CD4-positive, alpha-beta T cell treated with Interleukin-2 at 100 ng/mL for 4 hours (primary cell): ENCODE results near the gene MS4A6E.
"Not testable (repeated sequence)": the region's sequence is repeated elsewhere in the genome, so short reads cannot be mapped to it uniquely, and the experiment has no call there.

Experiments
- DNase-seq: peaks from one replicate; pipeline ENCODE4 v3.0.0-alpha.2; 2020; ENCODE audit warnings: low spot score

Gene MS4A6E

DNA sequence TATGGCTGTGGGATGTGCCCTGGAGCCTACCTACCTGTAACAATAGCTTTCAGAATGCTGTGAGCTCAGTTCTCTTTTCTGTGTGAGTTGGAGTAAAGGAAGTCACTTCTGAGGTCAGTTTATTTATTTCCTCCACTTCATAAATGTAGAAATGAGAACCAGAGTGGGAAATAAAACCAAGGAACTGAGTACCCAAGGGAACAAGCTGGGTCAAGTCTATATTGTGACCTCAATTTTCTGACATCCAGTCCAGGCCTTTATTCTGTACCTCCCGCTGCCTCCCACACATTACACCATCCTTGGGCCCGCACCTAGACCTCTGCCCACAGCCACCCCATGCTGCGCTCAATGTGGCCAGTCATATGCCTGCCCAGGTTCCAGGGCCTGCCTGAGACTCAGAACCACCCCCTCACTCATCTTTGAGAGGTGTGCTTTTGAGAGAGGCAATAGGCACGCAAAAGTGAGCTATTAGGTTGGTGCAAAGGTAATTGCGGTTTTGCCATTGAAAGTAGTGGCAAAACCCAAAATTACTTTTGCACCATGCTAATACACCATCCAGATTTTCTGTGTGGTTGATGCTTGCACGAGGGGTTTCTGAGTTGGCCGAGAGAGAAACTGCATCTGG, 9.8 kb downstream of the MS4A6E start:
- DNase-seq = no peak

GRCh38 chr11:60338053-60338452, 11.0 kb downstream of the MS4A6E start:
- no peak for DNase-seq

DNA sequence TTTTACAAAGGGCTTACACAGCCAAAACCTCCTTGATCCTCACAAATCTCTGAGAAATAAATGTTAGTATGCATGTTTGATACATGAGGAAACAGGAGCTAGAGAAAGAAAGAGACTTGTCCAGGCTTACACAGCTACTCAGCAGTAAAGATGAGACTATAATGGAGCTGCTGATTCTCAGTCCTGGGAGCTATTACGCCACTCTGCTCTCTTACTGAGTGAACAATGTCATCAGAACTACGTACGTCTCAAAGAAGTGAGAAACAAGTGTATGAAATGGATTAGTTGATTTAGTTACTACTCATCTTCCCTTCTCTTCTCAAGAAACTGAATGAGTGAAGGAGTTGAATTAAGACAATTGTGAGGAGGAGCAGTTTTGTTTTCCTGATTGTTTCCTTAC, 12.3 kb downstream of the MS4A6E start:
- no peak for DNase-seq

DNA sequence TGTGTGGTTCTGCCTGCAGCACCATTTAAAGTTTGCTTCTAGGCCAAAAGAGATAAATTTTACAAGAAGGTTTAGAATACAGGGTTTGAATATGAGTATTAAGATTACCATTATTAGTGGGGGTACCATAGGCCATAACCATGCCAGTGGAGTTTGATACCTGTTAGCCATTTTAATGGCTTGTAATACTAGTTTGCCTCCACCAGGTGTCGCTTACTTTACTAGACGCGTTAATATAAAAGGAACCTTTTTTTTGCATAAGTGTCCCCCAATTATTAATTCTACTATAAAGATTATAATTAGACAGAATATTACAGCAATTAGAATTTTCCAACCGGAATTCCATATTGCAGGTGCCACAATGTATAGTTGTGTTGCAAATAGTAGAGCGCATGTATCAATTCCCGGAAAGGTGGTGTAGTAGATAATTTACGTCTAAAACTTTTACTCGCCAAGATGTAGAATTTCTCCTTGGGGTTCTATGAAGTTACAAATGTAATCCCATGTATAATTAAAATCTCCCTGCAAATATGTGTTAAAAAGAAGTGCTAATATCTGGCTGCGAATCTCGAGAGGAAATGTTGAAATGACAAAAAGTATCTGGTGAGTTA, 16.1 kb downstream of the MS4A6E start:
- peak; percentile 20 for DNase-seq

GRCh38 chr11:60344146-60344545, 17.1 kb downstream of the MS4A6E start:
- no peak for DNase-seq

GRCh38 chr11:60345489-60345888, 18.4 kb downstream of the MS4A6E start:
- peak; percentile 13 for DNase-seq

GRCh38 chr11:60347084-60347797, 20.2 kb downstream of the MS4A6E start:
- no peak for DNase-seq

DNA sequence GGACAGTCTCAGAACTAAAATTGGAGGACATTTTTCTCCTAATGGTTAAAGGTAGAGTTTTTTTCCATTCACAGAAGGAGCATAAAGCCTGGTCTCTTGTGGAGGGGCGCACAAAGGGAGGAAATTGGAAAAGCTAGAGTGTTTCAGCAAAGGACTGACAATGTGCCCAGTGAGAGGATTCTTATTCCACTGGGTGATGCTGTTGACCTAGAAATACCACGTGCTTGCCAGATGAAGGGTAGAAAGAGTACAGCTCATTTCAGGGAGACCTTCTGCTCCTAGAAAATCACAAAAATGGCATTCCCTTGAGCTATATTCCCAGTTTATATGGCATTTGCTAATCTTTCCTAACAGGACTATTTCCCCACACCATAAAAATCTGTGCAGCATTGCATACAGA, 21.1 kb downstream of the MS4A6E start:
- DNase-seq = no peak

GRCh38 chr11:60349990-60350389, 22.9 kb downstream of the MS4A6E start:
- no peak for DNase-seq

DNA sequence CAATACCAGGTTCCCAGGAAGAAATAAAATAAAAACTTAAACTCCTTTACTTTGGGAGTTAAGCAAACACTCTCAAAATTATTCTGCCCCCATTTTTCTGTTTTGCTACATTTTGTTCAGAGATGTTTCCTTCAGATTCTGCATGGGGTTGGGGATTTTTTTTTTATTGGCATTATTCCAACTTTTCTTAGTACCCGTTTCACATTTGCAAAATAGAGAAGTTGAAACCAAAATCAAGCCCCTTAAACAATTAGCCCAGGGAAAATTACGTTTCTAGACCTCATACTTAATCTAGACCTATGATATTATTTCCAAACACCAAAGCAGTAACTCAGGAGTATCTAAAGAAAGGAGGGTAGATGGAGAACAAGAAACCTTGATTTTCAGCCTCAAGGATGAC, 30.7 kb downstream of the MS4A6E start:
- no peak for DNase-seq

GRCh38 chr11:60360621-60361020, 33.6 kb downstream of the MS4A6E start:
- no peak for DNase-seq

DNA sequence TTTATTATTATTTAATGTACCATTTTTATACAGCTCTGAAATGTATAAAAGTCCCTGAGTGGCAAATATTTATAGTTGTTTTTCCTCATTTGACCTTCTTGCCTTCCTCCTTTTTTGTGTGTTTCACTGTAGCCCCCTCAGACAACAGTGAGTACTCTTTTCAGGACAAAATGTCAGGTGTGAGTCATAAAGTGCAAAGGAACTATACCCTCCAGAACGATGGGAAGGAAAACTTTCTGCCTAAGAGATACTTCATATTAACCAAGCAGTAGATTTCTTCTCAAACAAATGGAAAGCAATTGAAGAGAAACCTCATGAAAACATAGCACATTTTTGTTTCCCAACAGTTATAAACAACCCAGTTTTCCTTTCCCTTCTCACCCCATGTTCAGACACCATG, 35.2 kb downstream of the MS4A6E start:
- no peak for DNase-seq

- DNase-seq = peak; percentile 64
Measured at GRCh38 chr11:60363542-60364470, 36.8 kb downstream of the MS4A6E start.

- not testable (repeated sequence) for DNase-seq
Measured at GRCh38 chr11:60366262-60366904, 39.3 kb downstream of the MS4A6E start.

DNA sequence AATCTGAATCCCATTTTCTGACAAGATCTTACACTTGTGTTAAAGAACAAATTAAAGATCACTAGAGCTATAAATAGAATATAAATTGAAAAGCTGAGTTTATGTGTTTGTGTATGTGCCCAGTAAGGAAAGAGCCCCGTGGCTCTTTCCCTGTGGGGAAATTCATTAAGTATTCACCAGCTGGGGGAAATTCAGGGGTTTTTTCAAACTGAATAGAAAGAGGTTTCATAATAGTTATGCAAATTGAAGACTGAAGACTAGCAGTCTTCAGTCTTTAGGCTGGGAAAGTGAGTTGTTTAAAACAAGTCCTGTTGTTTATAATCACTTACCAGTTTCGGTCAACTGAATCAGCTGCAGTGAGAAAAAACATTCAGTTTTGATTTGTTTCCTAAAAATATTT, 40.0 kb downstream of the MS4A6E start:
- DNase-seq = no peak

DNA sequence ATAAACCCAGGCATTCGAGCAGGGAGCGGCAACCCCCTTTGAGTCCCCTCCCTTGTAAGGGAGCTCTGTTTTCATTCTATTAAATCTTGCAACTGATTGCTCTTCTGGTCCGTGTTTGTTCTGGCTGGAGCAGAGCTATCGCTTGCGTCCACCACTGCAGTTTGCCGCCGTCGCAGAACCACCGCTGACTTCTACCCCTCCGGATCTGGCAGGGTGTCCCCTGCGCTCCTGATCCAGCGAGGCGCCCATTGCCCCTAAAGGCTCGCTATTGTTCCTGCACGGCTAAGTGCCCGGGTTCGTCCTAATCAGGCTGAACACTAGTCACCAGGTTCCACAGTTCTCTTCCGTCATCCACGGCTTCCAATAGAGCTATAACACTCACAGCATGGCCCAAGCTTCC, 40.8 kb downstream of the MS4A6E start:
- no peak for DNase-seq

GRCh38 chr11:60370252-60370810, 43.3 kb downstream of the MS4A6E start:
- DNase-seq = no peak

GRCh38 chr11:60370811-60371298, 43.8 kb downstream of the MS4A6E start:
- no peak for DNase-seq

- DNase-seq = no peak
Measured at GRCh38 chr11:60371386-60371785, 44.3 kb downstream of the MS4A6E start.

DNA sequence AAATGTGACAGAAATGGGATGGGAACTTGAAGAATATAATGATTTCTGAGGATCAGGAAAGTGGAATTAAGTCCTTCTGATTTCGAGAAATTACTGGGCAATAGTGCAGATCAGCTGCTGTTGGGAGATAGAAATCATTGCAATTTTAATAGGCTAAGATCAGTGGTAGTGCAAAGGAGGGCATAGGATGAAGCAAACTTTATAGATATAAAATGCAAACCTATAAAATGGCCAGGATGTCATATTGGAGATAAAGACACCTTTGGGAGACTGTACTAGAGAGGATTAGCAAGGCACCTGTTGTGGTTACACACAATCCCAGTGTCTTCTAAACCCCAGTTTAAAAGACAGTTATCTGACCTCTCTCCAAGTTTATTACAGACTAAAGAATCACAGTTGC, 44.8 kb downstream of the MS4A6E start:
- DNase-seq = no peak

DNA sequence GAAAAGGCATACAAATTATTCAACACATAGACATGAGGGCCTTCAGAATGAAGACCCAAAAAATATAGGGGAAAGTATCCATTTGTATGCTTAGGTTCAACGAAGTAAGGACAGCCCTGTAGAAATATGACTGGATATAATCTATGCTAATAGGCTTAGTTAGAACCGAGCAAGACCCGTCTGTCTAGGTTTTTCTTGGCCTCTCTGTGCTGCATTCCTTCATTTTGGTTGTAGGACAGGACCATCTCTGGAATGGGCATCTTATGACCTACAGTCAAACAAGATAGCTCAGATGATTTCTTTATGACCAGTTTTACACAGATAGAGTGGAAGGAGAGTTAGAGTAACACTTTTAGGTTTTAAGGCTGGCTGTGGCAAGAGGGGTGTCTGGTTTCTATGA, 45.7 kb downstream of the MS4A6E start:
- DNase-seq = no peak
